Measurements from ENCODE around the gene CD99L2. TPM values are rescaled to one million over a fixed set of nuclear protein-coding genes. Genes with fewer than 3 reads are reported as not detected.

CD99L2 gene
- polyA plus RNA-seq, 3 donors = 13.1 to 18.4 (median 16.7) TPM

- Mint-ChIP-seq H3K4me3 (no peak overlapping the region), H3K9me3 (peaks cover 0 to 1% (median 0%) of the 10 kb centered on the region in 7 donors), H3K27ac (no peak overlapping the region), H3K27me3 (ENCODE audit: low read depth in 3 of 3) (no peaks in the 10 kb centered on the region), H3K36me3 (peaks cover 12 to 32% of the 10 kb centered on the region in 2 donors), H3K4me1 (peaks cover 32% of the 10 kb centered on the region)
- Histone ChIP-seq H3K4me3 (replicated peaks in 1 of 3; ENCODE audit: low read depth in 2 of 3, low read length in 3 of 3) (no peak overlapping the region), H3K79me2 (ENCODE audit: insufficient read depth, low read length) (no peaks in the 10 kb centered on the region), H3K36me3 (replicated peaks in 1 of 2; ENCODE audit: control insufficient read depth in 1 of 2, insufficient read depth in 2 of 2, low read length in 2 of 2) (peaks cover 5 to 31% of the 10 kb centered on the region in 2 donors), H3K27ac (ENCODE audit: low read depth in 1 of 2, low read length in 2 of 2) (no peak overlapping the region), H3K4me2 (replicated peaks; ENCODE audit: extremely low read depth, low read length, poor library complexity, severe bottlenecking) (no peak overlapping the region), H3K4me1 (ENCODE audit: control insufficient read depth in 1 of 2, insufficient read depth in 2 of 2, low read length in 2 of 2) (peaks cover 19 to 30% of the 10 kb centered on the region in 2 donors), H3K27me3 (ENCODE audit: control insufficient read depth in 2 of 2, insufficient read depth in 2 of 2, low read length in 2 of 2) (no peaks in the 10 kb centered on the region), H3K9me3 (replicated peaks in 1 of 2; ENCODE audit: control insufficient read depth in 1 of 2, insufficient read depth in 1 of 2, low read length in 2 of 2) (no peaks in the 10 kb centered on the region), H4K20me1 (ENCODE audit: insufficient read depth, low read length) (no peaks in the 10 kb centered on the region), H3K9ac (ENCODE audit: insufficient read depth, low read length, poor library complexity, severe bottlenecking) (no peak overlapping the region), H2AFZ (ENCODE audit: insufficient read depth, low read depth, low read length, poor library complexity, severe bottlenecking) (no peak overlapping the region)
- intact Hi-C loops (cut with micrococcal nuclease) = no loop called here
- no peak for DNase-seq
- WGBS (ENCODE audit: insufficient coverage) = 92% methylated on average over 2 of the region's 9 CpGs
- no peak for TF ChIP-seq CTCF (IDR thresholded peaks at IDR 0.05)
These were observed 133.2 kb downstream of the CD99L2 start for GRCh38 chrX:150765237-150765636.

GRCh38 chrX:150763810-150764209 lies 134.7 kb downstream of the CD99L2 start:
- H3K27me3 Mint-ChIP-seq (ENCODE audit: low read depth in 3 of 3) = no peaks in the 10 kb centered on the region
- Histone ChIP-seq H3K27ac (ENCODE audit: low read depth in 1 of 2, low read length in 2 of 2) (no peak overlapping the region), H3K79me2 (ENCODE audit: insufficient read depth, low read length) (no peaks in the 10 kb centered on the region), H3K36me3 (replicated peaks in 1 of 2; ENCODE audit: control insufficient read depth in 1 of 2, insufficient read depth in 2 of 2, low read length in 2 of 2) (peaks cover 10 to 33% of the 10 kb centered on the region in 2 donors), H3K4me1 (ENCODE audit: control insufficient read depth in 1 of 2, insufficient read depth in 2 of 2, low read length in 2 of 2) (peaks cover 19 to 25% of the 10 kb centered on the region in 2 donors), H3K4me3 (replicated peaks in 1 of 3; ENCODE audit: low read depth in 2 of 3, low read length in 3 of 3) (no peak overlapping the region), H3K9me3 (replicated peaks in 1 of 2; ENCODE audit: control insufficient read depth in 1 of 2, insufficient read depth in 1 of 2, low read length in 2 of 2) (no peaks in the 10 kb centered on the region), H4K20me1 (ENCODE audit: insufficient read depth, low read length) (no peaks in the 10 kb centered on the region), H3K4me2 (replicated peaks; ENCODE audit: extremely low read depth, low read length, poor library complexity, severe bottlenecking) (no peak overlapping the region), H2AFZ (ENCODE audit: insufficient read depth, low read depth, low read length, poor library complexity, severe bottlenecking) (no peak overlapping the region), H3K9ac (ENCODE audit: insufficient read depth, low read length, poor library complexity, severe bottlenecking) (no peak overlapping the region), H3K27me3 (ENCODE audit: control insufficient read depth in 2 of 2, insufficient read depth in 2 of 2, low read length in 2 of 2) (no peaks in the 10 kb centered on the region)
- no peak for DNase-seq
- peaks cover 18 to 26% of the 10 kb centered on the region in 2 donors for H3K36me3 Mint-ChIP-seq
- H3K27ac Mint-ChIP-seq = peak overlapping the region in 1 of 7 donors; percentile 33
- peaks cover 0 to 2% (median 0%) of the 10 kb centered on the region in 7 donors for H3K9me3 Mint-ChIP-seq
- H3K4me3 Mint-ChIP-seq = no peak overlapping the region
- no peak for TF ChIP-seq CTCF (IDR thresholded peaks at IDR 0.05)
- WGBS (ENCODE audit: insufficient coverage) = no CpG with 5 or more reads among the region's 9 CpGs
- intact Hi-C loops (cut with micrococcal nuclease) = no loop called here
- H3K4me1 Mint-ChIP-seq = peaks cover 24% of the 10 kb centered on the region
